Stimulated activated CD4-positive, alpha-beta T cell treated with anti-CD3 and anti-CD28 coated beads, Interleukin-1b, Interleukin-23, amount 100 ng/mL, for 24 hours (primary cell): ENCODE measurements around the gene MAPK14.
A peak's percentile ranks its signal among the peaks of the same experiment; 100 is the strongest.
"Not testable (repeated sequence)": the region's sequence is repeated elsewhere in the genome, so short reads cannot be mapped to it uniquely, and the experiment has no call there.

Experiments used
- DNase-seq, 4 experiments: peaks; one replicate each; pipeline ENCODE4 v3.0.0-alpha.2; 2020; ENCODE audit warnings: low read depth in 4 of 4, low spot score in 1 of 4

MAPK14 gene

DNA sequence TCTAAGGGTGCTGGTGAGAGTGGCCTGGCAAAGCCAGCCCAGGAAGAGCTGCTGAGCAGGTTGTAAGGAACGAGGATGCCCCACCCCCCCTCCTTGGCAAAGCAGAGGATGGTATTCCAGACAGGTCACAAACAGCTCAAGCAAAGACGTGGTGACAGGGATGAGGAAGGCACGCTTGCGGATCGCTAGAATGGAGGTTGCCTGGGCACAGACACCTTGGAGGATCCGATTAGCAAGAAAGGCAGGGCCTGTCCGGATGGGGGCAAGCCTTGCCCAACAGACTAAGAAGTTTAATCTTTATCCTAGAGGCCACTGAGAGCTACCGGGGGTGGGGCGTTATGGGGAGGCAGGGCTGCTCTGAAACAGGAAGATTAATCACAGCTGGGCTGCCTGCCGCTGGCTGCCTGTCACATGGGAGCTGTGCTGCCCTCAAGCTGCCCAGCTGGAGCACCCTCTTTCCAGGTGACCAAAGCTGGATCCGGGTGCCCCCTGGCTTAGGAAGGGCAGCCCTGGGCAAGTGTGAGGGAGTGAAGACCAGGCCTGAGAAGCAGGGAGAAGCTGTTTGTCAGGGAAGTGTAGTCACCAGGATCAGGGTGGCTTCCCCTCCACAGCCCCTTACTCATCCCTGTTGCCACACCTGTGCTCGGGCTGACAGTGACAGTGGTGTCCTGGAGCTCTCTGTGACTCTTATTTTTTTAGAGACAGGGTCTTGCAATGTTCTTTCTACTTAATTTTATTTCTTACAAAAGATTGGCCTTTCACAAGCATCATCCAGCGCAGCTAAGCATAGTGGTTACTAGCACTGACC, 93.6 kb downstream of the MAPK14 start:
- DNase-seq, result peak in 1 of 4 experiments; percentile 48

DNA sequence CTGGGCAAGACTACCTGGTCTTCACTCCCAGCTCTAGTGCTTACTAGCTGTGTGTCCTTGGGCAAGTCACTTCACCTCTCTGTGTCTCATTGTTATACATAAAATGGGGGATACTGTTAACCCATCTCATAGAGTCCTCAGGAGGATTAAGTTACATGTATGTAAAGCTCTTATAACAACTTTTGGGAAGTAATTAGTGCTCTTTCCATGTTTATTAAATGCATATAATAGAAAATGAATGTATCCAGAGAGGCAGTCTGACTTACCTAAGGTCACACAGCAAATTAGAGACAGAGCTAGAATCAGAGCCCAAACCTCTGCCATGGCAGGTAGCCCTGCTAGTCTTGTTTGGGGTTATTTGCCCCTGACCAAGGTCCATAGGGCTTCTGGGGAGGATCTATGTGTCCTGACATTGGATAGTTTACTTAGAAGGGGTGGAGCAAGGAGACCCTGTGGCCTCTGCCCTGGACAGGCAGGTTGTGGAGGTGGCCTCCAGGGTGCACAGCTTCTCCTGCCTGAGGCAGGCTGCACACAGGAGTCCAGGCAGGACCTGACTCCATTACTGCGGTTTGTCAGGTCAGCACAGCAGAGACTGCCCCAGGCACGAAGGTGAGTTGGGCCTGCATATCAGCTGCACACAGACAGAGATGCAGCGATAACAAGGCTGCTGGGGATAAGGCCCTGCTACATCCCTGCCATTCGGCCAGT, 94.3 kb downstream of the MAPK14 start:
- DNase-seq, result no peak

DNA sequence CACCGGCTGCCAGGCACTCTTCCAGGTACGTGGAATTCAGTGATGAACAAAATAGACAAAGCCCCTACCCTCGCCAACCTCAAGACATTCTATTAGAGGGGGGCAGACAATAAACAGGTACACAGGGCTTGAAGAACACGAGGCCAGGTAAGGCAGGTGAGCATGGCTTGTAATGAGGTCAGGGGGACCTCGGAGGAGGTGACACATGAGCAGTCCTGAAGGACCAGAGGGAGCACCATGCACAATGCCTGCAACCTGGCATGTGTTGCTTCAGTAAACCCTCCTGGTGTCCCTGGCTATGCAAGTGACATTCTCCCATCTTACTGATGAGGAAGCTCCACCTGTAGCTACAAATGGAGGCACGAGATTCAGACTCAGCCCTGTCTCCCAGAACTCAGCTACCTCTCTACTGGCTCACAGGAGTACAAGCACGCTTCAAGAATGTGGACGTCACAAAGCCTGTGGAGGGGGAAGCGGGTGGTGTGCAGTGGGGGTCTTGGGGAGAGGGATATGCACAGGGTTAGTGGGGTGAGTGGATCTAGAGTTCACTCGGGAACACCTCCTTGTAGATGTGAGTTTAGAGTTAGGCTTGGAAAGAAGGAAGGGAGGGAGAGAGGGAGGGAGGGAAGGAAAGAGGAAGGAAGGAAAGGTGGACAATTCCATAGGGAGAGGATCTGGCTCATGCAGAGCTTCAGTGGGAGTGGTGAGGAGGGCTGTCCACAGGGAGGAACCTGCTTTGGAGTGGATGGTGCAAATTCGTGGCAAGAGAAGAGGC, 95.1 kb downstream of the MAPK14 start:
- no peak for DNase-seq

DNA sequence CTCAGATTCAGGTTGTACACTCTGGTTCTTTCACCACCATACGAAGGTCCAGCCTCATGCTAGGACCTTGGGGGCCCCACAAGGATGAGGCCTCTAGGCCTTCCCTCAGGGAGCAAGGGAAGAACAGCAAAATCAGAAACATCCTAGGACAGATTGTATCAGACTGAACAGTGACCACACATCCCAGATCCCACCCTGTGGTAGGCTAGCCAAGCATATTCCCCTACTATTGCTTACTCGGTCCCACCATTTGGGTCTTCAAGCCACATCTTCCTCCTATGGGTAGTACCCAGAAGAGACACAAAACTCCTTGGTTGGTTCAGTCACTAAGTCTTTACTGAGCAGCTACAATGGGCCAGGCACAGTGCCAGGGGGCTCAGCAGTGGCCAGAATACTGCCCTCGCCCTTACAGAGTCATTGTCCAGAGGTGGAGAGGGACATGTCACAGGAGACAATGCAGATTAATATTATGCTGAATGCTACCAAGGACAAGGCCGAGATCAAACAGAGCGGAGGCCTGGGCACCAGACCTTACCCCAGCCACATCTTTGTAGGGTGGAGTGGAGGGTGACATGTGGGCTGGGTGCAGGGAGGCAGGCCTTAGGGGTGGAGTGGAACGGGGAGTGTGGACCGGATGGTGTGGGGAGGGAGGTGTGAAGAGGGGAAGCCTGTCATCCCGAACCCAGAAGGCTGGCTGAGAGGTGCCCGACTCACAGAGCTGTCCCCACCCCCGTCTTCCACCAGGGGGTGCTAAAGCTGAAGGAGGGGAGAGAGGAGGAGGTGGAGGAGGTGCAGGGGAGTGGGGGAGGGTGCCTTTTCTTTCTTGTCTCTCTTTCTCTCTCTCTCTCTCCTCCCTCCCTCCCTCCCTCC, 95.9 kb downstream of the MAPK14 start:
- peak; percentile 70 to 86 (median 80) for DNase-seq

DNA sequence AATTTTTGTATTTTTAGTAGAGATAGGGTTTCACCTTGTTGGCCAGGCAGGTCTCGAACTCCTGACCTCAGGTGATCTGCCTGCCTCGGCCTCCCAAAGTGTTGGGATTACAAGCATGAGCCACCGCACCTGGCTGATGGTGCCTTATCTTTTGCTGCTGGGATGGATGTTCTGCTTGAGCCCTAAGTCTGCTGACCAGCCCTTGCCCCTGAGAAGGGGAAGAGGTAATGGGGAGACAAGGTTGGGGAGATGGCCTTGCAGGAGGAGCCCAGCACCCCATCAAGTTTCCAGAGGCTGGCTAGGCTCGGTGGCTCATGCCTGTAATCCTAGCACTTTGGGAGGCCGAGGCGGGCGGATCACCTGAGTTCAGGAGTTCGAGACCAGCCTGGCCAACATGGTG, 96.7 kb downstream of the MAPK14 start:
- DNase-seq, result not testable (repeated sequence)

DNA sequence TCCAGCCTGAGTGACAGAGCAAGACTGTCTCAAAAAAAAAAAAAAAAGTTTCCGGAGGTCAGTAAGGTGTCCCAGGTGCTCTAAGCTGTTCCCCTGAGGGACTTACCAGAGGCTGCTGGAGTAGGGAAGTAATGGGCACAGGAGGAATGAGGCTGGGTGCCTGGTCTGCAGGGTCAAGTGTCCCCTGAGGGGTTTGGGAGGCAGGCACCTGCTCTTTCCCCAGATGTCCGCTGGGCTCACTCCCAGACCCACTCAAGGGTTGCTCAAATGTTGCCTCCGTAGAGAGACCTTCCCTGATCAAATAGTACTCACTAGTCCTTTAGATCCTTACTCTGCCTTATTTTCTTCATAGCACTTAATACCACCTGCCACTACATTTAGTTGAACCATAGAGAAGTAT, 97.3 kb downstream of the MAPK14 start:
- no peak for DNase-seq

DNA sequence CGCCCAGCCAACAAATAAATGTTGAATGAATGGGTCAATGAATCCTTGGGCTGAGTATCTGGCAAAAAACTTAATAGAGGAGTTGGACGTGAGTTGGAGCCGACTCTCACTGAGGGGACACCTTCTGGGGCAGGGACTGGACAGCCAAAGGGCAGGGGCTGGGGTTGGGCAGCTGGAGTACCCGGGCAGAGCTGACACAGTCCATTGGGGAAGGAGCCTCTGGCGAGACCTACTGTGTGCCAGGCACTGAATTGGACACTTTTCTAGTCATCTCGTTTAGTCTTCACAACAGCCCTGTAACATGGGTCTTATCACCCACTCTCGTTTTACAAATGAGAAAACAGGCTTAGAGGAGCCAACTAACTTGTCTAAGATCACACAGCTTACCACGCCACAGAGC, 98.0 kb downstream of the MAPK14 start:
- no peak for DNase-seq

DNA sequence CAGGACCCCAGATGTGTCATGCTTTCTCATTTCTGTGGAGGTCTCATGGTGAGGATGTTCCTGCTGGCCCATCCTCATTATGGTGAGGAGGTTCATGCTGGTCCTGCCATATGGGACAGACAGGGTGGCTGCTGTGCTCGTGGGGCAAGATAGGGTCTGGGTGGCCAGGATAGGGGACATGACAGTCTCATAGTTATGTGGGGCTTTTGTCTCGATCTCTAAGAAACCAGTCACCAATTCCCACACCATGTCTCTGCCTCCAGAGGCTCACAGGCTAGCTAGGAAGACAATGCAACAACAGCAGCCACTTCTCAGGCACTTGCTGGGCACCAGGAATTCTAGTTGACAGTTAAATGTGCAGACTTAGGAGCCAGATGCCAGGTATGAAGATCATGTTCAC, 98.5 kb downstream of the MAPK14 start:
- DNase-seq, result no peak

DNA sequence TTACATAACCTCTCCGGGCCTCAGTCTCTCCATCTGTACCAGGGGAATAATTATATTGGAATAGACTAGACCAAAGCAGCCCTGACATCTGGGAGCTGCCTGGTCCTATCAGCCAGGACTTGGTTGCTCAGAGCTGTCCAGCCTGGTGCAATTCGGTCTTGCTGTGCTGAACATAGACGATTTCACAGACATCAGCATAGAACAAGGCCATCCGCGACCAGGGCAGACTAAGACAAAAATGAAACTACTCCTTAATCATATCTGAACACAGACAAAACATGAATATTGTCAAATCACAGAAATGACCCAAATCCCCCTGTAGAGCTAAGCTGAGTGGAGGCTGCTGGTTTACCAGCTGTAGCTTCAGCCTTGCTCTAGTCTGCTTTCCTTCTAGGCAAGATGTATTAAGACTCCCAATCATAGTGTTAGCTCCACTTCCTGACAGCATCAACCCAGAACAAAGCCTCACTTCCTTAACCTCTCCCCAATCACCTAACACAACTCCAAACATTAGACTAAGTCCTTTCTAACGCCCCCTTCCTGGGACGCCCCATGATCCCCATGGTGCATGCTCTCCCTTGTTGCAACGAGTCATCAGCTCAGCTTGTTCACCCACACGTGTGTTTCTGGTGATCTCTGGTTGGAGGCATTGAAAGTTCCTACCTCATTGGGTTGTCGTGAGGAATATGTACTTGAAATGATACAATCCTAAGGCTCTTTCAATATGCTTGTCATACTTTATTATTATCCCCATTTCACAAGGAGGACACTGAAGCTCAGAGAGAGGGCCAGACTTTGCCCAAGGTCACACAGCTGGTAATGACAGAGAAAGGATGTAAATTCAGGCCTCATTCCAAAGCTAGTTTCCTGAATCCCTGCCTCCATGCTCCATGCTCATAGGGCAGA, 99.2 kb downstream of the MAPK14 start:
- no peak for DNase-seq

DNA sequence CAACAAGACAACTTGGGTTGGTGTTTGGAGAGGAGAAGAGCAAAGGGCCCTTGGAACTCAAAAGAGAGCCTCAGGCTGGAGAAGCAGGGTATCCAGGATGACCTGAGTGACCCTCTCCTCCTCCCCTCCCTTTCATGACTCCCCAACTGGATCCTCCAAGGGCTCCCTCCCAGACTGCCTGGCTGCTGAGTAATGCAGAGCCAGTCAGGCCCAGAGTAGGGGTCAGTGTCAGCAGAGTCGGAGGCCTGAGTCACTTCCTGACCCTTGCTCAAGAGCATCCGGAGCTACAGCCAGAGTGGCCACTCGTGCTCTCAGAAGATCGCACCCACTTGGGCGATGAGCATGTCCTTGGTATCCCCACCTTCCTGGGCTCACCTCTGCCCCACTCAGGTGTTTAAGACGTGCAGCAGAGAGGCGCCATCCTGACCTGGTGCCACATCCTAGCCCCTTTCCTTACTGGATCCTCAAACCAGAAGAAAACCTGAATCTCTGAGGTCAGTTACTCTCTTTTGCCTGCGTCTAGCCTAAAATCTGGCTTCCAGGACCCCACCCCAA, 99.9 kb downstream of the MAPK14 start:
- DNase-seq, result no peak

DNA sequence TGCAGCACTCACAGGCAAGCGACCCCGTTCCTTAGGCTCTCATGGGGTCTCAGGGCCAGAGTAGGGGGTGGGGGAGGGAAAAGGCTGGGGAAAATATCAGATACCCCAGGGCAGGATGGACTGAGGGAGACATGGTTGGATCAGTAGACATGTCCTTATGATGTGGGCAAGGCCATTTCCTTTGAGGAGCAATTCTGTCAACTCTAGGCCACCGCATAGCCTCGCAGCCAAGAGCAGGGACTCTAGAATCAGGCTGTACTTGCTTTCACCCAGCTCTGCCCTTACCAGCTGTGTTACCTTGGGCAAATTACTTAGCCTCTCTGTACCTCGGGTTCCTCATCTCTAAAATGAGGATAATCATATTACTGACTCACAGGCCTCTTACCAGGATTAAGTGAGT, 100.5 kb downstream of the MAPK14 start:
- DNase-seq, result no peak

DNA sequence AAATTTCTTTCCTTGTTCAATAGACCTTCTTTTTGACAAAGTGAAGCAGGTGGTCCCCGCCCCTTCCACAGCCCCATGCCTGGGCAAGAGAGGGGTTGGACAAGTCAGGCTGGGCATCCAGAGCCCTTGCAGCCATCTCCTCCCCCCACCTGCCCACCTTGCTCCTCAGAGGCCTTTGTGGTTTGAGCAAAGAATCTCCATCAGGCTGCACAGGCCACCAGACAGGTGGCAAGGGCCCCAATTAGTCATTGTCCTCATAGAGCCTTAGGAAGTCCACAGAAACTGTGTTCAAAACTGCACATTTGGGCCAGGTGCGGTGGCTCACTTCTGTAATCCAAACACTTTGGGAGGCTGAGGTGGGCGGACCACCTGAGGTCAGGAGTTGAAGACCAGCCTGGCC, 101.2 kb downstream of the MAPK14 start:
- no peak for DNase-seq

DNA sequence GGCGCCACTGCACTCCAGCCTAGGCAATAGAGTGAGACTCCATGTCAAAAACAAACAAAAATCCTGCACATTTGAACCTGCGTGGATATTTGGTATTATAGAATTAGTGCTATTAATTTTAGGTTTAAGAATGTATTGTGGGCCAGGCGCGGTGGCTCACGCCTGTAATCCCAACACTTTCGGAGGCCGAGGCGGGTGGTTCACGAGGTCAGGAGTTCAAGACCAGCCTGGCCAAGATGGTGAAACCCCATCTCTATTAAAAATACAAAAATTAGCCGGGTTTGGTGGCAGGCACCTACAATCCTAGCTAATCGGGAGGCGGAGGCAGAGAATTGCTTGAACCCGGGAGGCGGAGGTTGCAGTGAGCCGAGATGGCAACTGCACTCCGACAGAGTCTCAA, 101.7 kb downstream of the MAPK14 start:
- DNase-seq, result not testable (repeated sequence)

DNA sequence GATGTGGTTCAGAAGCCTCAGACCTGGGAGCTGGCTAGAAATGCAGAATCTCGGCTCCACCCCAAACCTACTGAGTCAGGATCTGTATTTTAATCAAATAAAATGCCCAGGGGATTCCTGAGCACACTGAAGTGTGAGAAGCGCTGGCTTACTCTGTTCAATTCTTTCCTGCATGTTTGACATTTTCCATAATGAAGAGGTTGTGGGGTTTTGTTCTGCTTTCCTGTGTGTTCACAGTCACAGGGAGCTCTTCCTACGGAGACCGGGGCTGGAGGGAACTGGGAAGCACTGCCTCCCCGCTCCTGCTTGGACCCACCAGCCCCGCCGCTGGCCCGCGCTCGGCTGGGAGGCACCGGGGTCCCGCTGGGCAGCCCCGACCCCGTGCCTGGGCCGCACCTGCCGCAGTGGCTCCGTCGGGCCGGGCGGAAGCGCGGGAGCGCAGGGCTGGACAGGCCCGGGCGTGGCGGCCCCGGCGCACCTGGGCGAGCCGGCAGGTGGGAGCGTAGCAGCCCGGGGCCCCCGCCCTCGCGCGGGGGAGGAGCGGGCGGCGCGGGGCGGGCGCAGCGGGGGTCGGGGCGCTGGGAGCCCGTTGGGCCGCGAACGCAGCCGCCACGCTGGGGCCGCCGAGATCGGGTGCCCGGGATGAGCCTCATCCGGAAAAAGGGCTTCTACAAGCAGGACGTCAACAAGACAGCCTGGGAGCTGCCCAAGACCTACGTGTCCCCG, 102.5 kb downstream of the MAPK14 start, which contains the start of gene MAPK13:
Gene MAPK13, plus strand, starts transcription at position 573 of the 726 bp plus-strand sequence. Its CDS starts 70 bp downstream, at position 643.
- peak in 1 of 4 experiments; percentile 36 for DNase-seq

DNA sequence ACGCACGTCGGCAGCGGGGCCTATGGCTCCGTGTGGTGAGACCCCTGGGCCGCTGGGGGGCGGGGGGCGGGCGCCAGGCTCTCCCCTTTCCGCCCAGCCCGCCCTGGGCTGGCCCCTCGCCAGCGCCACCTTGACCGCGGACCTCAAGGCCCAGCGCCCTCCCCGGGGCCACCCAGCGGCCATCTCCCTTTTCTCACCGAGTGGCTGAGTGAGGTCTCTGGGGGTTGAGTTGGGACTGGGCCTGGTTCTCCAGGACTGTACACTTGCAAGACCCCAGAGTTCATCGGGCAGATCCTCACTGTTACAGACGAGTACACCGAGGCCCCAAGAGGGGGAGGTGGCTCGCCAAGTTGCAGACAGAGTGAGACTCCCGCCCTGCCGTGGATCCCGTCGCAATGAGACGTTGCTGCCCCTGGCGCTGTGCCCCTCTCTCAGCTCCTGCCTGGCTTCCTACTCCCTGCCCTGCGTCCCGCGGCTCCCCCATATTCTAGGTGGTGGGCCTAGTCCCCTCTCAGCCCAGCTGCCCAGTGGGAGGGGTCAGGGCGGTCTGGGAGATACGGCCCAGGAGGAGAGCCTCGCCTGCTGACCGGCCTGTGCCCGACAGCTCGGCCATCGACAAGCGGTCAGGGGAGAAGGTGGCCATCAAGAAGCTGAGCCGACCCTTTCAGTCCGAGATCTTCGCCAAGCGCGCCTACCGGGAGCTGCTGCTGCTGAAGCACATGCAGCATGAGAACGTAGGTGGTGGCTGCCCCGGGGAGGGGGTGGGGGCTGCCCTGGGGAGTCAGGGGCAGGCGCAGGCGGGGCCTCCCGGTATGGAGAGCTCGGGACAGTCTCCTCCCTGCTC, 103.3 kb downstream of the MAPK14 start:
- DNase-seq, result peak in 2 of 4 experiments; percentile 48 to 69

DNA sequence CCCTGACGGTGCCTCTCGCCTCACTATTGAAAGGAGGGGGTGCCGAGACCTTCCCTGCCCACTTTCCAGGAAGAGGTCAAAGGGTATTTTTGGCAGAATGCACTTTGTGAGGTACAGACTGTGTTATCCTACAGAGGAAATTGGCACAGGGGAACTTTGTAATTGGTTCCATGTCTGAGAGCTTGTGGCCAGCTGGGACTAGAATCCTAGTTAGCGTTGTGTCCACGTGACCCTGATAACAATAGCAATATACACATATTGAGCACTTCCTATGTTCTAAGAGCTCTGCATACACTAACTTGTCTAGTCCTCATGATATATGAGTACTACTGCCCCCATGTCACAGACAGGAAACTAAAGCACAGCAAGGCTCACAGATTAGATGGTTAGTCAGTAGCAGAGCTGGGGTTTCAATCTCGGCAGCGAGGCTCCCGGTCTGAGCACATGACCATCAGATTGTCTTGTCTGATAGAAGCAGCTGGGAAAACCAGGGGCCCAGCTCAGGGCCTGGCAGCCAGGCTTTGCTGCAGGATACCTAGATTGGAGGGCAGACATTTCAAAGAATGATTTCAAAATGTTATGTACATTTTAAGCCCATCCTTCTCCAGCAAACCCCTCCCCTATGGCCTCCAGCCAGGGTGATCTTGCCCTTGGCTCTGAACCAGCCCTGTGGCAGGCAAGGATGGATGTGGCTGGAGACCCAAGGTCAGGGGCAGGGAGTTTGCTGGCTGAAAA, 104.1 kb downstream of the MAPK14 start:
- peak in 1 of 4 experiments; percentile 38 for DNase-seq

DNA sequence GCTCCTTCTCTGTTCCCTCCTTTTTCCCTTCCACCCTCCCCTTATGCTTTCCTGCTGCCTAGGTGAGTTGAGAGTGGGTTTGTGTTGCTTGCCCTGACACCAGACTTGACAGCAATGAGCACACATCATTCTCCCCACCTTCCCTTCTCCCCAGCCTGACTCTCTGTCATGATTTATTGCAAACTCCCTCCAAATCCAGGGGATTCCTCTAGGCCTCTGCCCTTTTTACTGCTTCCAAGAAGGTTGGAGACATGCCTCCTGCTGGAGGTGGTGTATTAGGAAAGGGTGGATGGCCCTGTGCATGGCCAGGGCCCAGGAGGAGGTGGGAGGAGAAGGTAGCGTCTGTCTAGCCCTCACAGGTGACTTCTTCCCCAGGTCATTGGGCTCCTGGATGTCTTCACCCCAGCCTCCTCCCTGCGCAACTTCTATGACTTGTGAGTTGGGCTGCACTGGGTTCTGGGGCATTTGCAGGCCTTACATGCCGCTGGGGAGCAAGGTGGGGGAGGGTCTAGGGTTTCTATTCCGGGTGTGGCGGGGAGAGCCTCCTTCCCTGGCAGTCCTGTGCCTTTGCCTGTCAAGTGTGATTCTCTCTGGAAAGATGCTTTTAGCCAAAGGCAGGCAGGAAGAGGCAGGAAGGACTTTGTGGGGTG, 104.8 kb downstream of the MAPK14 start:
- no peak for DNase-seq
